ENCODE data around the gene NFAT5. TPM values are rescaled to one million over a fixed set of nuclear protein-coding genes. Genes with fewer than 3 reads are reported as not detected.
"Not testable (repeated sequence)": the region's sequence is repeated elsewhere in the genome, so short reads cannot be mapped to it uniquely, and the experiment has no call there.

Gene NFAT5, protein sequence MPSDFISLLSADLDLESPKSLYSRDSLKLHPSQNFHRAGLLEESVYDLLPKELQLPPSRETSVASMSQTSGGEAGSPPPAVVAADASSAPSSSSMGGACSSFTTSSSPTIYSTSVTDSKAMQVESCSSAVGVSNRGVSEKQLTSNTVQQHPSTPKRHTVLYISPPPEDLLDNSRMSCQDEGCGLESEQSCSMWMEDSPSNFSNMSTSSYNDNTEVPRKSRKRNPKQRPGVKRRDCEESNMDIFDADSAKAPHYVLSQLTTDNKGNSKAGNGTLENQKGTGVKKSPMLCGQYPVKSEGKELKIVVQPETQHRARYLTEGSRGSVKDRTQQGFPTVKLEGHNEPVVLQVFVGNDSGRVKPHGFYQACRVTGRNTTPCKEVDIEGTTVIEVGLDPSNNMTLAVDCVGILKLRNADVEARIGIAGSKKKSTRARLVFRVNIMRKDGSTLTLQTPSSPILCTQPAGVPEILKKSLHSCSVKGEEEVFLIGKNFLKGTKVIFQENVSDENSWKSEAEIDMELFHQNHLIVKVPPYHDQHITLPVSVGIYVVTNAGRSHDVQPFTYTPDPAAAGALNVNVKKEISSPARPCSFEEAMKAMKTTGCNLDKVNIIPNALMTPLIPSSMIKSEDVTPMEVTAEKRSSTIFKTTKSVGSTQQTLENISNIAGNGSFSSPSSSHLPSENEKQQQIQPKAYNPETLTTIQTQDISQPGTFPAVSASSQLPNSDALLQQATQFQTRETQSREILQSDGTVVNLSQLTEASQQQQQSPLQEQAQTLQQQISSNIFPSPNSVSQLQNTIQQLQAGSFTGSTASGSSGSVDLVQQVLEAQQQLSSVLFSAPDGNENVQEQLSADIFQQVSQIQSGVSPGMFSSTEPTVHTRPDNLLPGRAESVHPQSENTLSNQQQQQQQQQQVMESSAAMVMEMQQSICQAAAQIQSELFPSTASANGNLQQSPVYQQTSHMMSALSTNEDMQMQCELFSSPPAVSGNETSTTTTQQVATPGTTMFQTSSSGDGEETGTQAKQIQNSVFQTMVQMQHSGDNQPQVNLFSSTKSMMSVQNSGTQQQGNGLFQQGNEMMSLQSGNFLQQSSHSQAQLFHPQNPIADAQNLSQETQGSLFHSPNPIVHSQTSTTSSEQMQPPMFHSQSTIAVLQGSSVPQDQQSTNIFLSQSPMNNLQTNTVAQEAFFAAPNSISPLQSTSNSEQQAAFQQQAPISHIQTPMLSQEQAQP (N-terminal part only)
- 10 to 100 TPM in 1 of 3 donors, 1 to 10 TPM in 2; 5.4 to 17.5 (median 7.9) TPM for polyA plus RNA-seq

DNA sequence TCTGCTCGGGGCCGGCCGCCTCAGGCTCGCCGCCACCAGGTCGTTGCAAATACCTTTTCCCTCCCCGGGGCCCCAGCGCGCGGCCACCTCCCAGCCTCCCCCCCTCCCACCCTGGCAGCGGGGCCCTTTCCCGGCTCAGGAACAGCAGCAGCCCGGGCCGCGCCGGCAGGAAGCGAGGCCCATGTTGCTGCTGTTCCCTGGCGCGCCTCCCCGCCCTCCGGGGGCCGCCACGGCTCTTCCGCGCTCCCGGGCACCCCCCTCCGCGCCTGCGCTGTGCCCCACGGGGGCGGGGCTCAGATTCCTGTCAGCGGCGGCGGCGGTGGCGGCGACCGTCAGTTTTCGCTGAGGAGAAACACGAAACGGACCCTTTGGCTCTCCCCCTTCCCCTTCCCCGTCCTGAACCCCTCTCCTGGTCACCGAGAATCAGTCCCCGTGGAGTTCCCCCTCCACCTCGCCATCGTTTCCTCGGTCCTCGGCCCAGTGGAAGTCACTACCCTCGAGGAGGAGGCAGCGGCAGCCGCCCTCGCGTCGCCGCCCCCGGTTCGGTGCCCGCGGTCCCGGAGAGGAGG is at the start of gene NFAT5:
Gene NFAT5, plus strand, starts transcription at position 296 of the 569 bp plus-strand sequence. CDS start 336 bp downstream, outside the sequence.
- Mint-ChIP-seq H3K4me1 (peaks cover 43 to 60% of the 10 kb centered on the region in 2 donors), H3K9me3 (no peaks in the 10 kb centered on the region), H3K27me3 (ENCODE audit: low read depth in 3 of 3) (peaks cover 8 to 23% (median 21%) of the 10 kb centered on the region in 3 donors)

DNA sequence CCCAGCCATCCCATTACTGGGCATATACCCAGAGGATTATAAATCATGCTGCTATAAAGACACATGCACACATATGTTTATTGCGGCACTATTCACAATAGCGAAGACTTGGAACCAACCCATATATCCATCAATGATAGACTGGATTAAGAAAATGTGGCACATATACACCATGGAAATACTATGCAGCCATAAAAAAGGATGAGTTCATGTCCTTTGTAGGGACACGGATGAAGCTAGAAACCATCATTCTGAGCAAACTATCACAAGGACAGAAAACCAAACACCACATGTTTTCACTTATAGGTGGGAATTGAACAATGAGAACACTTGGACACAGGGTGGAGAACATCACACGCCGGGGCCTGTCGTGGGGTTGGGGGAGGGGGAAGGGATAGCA is 47.9 kb upstream of the NFAT5 start:
- not testable (repeated sequence) for H3K27ac Mint-ChIP-seq, H3K4me3 Mint-ChIP-seq

More for the DNA sequence above, at the start of gene NFAT5:
- peak within 1 kb of the TSS; percentile 95 to 98 (median 96) for H3K27ac Mint-ChIP-seq
- peak; percentile 94 to 95 (median 95) for DNase-seq
- peak within 1 kb of the TSS; percentile 95 to 97 (median 96) for H3K4me3 Mint-ChIP-seq
- no peaks in the 10 kb centered on the region for H3K36me3 Mint-ChIP-seq

DNA sequence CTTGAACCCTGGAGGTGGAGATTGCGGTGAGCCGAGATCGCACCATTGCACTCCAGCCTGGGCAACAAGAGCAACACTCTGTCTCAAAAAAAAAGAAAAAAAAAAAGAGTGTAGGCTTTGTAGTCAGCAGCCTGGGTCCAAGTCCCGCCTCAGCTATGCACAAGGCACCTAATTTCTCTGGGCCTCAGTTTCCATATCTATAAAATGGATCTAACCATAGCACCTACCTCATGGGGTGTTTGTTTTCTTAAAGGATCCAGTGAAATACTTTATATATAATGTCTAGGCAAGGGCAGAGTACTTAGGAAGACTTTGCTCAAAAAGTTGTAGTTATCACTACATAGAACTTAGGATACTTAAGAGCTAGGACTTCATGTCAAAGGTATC is 45.4 kb upstream of the NFAT5 start:
- H3K4me1 Mint-ChIP-seq, result peaks cover 13 to 20% of the 10 kb centered on the region in 2 donors
- DNase-seq, result no peak
- H3K9me3 Mint-ChIP-seq, result no peaks in the 10 kb centered on the region
- no peak overlapping the region for H3K4me3 Mint-ChIP-seq
- H3K36me3 Mint-ChIP-seq, result no peaks in the 10 kb centered on the region
- peak overlapping the region in 2 of 6 donors; percentile 64 to 86 for H3K27ac Mint-ChIP-seq
- peaks cover 0 to 2% (median 0%) of the 10 kb centered on the region in 3 donors for H3K27me3 Mint-ChIP-seq (ENCODE audit: low read depth in 3 of 3)

More for the DNA sequence above, 47.9 kb upstream of the NFAT5 start:
- H3K36me3 Mint-ChIP-seq; H3K27me3 Mint-ChIP-seq (ENCODE audit: low read depth in 3 of 3); DNase-seq; H3K9me3 Mint-ChIP-seq: not testable (repeated sequence)
- peaks cover 13 to 20% of the 10 kb centered on the region in 2 donors for H3K4me1 Mint-ChIP-seq

DNA sequence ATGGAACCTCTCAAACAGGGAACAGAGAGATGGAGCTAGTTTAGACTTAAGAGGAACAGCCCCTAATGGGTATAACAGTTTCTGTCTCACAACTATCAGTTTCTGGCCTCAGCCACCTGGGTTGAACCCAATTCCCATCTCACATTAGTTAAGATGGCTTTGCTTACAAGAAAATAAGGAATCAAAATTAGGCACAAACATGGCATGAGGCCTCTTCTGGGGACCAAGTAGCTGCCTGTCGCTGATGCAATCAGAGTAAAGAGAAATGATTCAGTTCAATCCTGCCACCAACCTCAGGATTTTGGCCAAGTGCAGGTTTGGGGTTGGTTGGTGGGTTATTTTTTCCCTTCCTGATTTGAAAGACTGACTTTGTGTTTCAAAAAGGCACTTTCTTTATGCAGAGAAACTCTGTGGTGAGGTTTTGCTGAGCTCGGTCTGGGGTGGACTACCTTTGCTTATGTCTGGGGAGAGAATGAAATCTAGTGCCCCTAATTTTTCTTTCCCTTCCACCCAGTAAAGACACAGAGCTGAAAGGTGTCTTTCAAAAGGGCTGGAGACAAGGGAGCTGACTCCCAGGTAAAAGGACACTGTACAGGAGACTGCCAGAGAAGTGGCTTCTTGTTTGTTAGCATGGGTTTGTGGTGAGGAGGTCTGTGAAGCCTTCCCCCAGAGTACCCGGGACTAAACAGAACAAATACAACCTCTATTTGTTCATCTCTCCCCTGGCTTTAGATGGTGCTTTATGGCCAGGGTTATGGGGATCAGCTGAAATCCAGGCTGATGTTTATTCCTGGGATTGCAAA is 44.8 kb upstream of the NFAT5 start:
- no peak for DNase-seq
- H3K4me3 Mint-ChIP-seq, result no peak overlapping the region

DNA sequence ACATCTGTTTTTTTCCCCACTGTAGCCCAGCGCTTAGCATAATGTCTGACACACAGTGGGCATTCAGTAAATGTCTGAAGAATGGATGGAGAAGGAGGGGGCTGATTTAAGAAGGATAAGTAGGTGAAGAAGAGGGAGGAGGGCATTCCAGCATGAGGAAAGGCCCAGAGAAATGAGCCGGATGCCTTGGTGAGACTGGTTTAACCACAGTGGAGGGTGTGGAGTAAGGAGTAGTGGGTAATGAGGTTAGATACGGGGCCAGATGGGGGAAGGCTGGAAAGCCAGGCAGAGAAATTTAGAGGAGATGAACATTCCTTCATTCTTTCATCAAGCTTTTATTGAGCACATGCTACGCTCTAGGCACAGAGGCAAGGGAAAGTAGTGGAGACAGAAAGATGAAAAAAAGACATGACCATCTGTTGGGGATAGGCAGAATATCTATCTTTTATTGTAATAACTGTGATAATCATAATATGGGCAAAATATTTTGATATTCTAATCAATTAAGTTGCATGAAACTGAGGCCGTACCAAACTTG is 43.7 kb upstream of the NFAT5 start:
- DNase-seq, result no peak
- H3K36me3 Mint-ChIP-seq, result no peaks in the 10 kb centered on the region
- H3K9me3 Mint-ChIP-seq, result no peaks in the 10 kb centered on the region
- peak overlapping the region in 2 of 6 donors; percentile 24 to 64 for H3K27ac Mint-ChIP-seq
- peaks cover 13 to 20% of the 10 kb centered on the region in 2 donors for H3K4me1 Mint-ChIP-seq
- H3K27me3 Mint-ChIP-seq (ENCODE audit: low read depth in 3 of 3), result peaks cover 0 to 2% (median 0%) of the 10 kb centered on the region in 3 donors
- no peak overlapping the region for H3K4me3 Mint-ChIP-seq

More for the DNA sequence above, 44.8 kb upstream of the NFAT5 start:
- Mint-ChIP-seq H3K4me1 (peaks cover 13 to 20% of the 10 kb centered on the region in 2 donors), H3K27ac (peak overlapping the region; percentile 8 to 86 (median 67)), H3K9me3 (no peaks in the 10 kb centered on the region), H3K36me3 (no peaks in the 10 kb centered on the region), H3K27me3 (ENCODE audit: low read depth in 3 of 3) (peaks cover 0 to 2% (median 0%) of the 10 kb centered on the region in 3 donors)

DNA sequence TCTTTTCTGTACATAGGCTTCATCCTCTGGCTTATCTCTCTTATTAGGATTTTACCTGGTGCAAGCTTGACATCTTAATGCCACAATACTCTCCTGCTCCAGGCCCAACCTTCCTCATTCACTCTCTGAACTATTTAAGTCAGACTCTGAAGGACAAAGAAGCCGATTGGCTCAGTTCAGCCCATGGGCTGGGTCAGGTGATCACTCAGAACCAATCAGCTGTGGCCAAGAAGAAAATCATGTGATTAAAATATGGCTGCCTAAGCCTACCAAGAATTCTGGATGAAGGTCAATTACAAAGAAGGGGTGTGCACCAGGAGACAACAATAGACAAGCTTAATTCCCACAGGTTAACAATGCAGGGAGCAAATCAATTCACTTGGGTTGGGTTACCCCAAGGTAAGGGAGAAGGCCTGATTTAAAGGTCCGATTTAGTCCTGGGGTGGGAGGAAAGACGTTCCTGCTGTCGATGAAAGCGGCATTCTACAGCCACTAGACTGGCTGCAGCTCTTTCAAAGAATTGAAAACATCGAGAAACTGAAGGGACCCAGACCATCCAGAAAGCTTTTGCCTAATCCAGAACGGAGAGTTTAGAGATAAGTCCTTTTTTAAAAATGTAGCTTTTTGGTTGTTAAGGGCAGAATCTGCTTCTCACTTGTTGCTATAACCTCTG is 42.9 kb upstream of the NFAT5 start:
- Mint-ChIP-seq H3K27ac (peak overlapping the region in 1 of 6 donors; percentile 32), H3K4me3 (no peak overlapping the region), H3K27me3 (ENCODE audit: low read depth in 3 of 3) (peaks cover 0 to 2% (median 0%) of the 10 kb centered on the region in 3 donors), H3K9me3 (no peaks in the 10 kb centered on the region), H3K36me3 (no peaks in the 10 kb centered on the region), H3K4me1 (peaks cover 13 to 20% of the 10 kb centered on the region in 2 donors)
- no peak for DNase-seq

DNA sequence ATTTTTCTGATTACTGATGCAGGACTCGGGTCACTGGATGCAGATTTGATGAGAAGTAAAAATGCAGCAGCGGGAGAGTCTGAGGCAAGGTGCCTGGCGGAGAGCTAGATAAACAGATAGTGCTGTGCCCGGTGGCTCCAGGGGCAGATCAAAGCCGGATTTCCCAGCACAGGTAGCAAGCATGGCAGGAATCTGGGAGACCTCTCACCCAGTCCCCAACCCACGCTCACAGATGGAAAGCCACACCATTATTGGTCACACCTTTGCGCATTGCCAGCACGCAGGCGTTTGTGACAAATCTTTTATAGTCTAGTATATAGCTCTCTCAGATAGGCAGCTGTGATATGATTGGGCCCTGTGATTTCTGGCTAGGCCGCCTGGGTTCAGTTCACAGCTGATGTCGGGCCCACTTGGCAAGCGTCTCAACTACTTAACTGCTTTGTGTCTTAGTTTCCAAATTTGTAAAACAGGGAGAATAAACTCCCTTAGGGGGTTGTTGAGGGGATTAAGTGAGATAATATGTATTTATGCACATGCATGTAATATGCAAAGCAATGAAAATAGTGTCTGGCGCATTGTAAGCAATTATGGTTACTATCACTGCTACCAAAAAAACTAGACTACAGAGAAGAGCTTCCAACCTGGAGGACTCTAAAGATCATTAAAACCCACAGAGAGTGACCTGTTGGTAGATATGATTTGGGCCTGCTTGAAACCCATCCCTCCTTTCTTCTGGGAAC is 42.0 kb upstream of the NFAT5 start:
- Mint-ChIP-seq H3K27ac (no peak overlapping the region), H3K4me3 (no peak overlapping the region), H3K9me3 (no peaks in the 10 kb centered on the region), H3K4me1 (peaks cover 13 to 20% of the 10 kb centered on the region in 2 donors), H3K36me3 (no peaks in the 10 kb centered on the region), H3K27me3 (ENCODE audit: low read depth in 3 of 3) (no peaks in the 10 kb centered on the region)
- DNase-seq, result no peak

DNA sequence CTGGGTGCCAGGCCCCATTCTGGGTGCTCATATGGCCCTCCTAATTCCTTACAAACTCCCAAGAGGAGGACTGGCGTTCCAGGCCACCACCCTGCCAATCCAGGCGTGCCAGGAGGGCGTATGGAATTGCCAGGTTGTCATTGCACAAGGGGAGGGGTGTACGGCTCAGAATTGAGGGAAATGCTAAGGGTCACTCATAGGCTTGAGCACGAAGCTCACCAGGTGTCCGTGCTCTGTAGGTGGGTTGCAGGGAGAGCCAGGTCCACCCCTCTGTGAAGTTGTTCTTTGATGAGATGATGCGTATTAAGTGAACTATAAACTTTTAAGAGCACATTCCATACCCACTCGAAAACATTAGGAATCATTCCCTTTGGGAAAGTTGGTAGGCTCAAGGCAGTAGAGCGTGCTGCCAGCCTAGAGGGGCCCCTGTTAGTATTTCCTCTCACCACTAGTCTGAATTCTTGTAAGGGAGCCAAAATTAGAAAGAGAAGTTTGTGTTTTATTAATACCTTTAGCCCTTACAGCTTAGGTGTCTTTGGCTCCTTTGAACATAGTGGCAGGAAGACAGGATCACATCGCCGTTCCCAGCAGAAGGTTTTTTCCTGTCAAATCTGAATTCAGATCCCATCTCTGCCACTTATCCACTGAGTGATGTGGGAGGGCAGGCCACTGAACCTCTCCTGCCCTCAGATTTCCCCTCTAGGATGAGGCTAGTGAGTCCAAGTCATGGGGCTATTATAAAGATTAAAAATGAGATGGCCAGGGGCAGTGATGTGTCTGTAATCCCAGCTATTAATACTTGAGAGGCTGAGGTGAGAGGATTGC is 38.7 kb upstream of the NFAT5 start:
- Mint-ChIP-seq H3K36me3 (no peaks in the 10 kb centered on the region), H3K27me3 (ENCODE audit: low read depth in 3 of 3) (peaks cover 0 to 4% (median 0%) of the 10 kb centered on the region in 3 donors), H3K4me1 (peaks cover 18 to 28% of the 10 kb centered on the region in 2 donors), H3K9me3 (no peaks in the 10 kb centered on the region), H3K4me3 (no peak overlapping the region), H3K27ac (no peak overlapping the region)
- DNase-seq, result no peak

DNA sequence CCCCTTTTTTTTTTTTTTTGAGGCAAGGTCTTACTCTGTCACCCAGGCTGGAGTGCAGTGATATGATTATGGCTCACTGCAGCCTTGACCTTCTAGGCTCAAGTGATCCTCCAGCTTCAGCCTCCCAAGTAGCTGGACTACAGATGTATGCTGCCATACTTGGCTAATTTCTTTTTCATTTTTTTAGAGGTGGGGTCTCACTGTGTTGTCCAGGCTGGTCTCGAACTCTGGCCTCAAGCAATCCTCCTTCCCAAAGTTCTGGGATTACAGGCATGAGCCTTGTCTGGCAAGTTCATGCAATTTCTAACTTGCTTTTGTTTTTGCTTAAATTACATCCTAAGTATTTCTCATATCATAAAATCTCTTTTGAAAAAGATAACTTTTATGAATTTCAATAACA is 33.8 kb upstream of the NFAT5 start:
- peaks cover 16 to 25% of the 10 kb centered on the region in 2 donors for H3K4me1 Mint-ChIP-seq
- no peak overlapping the region for H3K27ac Mint-ChIP-seq
- no peak for DNase-seq
- peak overlapping the region in 1 of 5 donors; percentile 38 for H3K4me3 Mint-ChIP-seq
- peaks cover 0 to 6% (median 0%) of the 10 kb centered on the region in 3 donors for H3K27me3 Mint-ChIP-seq (ENCODE audit: low read depth in 3 of 3)
- no peaks in the 10 kb centered on the region for H3K36me3 Mint-ChIP-seq
- H3K9me3 Mint-ChIP-seq, result no peaks in the 10 kb centered on the region

DNA sequence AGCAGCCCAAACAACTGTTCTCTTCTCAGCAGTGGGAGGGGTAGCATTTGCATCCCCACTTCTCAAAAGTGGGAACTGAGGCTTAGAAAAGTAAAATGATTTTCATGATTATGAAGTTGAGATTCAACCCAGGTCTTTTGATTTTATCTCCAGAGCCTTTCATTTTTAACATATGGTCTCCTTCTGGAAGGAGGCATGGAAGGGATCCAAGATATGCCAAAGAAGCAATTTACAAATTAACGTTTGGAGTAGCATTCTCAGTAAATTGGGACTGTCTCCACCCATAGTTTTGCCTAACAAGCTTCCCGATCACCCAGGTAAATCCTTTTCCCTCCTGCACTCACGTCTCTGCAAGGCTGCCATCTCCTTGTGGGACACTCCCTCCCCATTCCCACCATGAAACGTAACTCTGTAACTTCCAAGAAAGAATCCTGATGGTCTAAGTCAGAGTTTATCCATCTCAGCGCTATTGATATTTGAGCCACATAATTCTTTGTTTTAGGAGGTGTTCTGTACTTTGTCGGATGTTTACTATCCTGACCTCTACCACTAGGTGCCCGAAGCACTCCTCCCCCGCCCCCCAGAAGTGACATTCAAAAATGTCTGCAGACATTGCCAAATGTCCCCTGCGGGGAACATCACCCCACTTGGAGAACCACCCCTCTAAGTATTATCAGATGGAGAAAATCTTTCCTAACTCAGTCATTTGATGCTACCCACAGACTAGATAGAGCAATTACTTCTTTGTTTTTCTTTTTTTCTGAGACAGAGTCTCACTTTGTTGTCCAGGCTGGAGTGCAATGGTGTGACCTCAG is 32.9 kb upstream of the NFAT5 start:
- Mint-ChIP-seq H3K9me3 (no peaks in the 10 kb centered on the region), H3K27me3 (ENCODE audit: low read depth in 3 of 3) (peaks cover 0 to 6% (median 0%) of the 10 kb centered on the region in 3 donors), H3K4me3 (peak overlapping the region in 1 of 5 donors; percentile 6), H3K36me3 (peaks cover 0 to 3% (median 0%) of the 10 kb centered on the region in 3 donors), H3K27ac (peak overlapping the region in 1 of 6 donors; percentile 44), H3K4me1 (peaks cover 16 to 25% of the 10 kb centered on the region in 2 donors)
- no peak for DNase-seq

Data from immature natural killer cell (primary cell).